ENCODE measurements around the gene ADCY2. TPM values are rescaled to one million over a fixed set of nuclear protein-coding genes. Genes with fewer than 3 reads are reported as not detected.

ADCY2 gene
- total and polyA plus RNA-seq, 9 of the 15 experiments (the other 6 are each of a cell fraction or from before 2014, with no cell fraction given) = 0.01 to 0.15 (median 0.03) TPM; not detected in 5

- TF ChIP-seq KDM1A (IDR thresholded peaks at IDR 0.05) (no peak), GTF2A2 (tag; IDR thresholded peaks at IDR 0.05) (no peak), BCLAF1 (IDR thresholded peaks at IDR 0.05; ENCODE audit: borderline replicate concordance in 1 of 2, control insufficient read depth in 1 of 2, low read depth in 2 of 2, low read length in 1 of 2) (no peak), NR3C1 (CRISPR knock-in tag; IDR thresholded peaks at IDR 0.05) (no peak), ZNF583 (CRISPR knock-in tag; IDR thresholded peaks at IDR 0.05) (no peak), FOXK1 (CRISPR knock-in tag; IDR thresholded peaks at IDR 0.05; ENCODE audit: borderline replicate concordance) (no peak), ZKSCAN1 (IDR thresholded peaks at IDR 0.05; ENCODE audit: low read depth, low read length) (no peak)
Observed at GRCh38 chr5:7500256-7500655, 104.3 kb downstream of the ADCY2 start (continued).

DNA sequence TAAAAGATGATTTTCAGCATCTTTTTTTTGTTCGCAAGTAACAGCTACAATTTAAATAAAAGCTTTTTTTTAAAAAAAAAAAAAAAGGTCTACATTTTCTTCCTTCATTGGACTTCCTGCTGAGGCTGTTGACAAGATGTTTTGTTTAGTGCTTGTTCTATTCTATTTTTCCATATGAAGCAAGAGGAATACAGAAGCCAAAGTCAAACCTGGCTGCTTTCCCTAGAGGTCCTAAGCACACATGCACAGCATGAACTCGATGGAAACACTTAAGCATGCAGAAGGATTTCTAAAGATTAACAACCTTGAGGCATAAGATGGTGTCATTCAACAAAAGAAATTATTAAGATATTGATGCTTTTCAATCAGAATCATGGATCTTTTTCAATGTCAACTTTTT is 105.1 kb downstream of the ADCY2 start:
- H3K36me3 ChIP-seq (ENCODE audit: control insufficient read depth, insufficient read depth, low read length) = no peaks in the 10 kb centered on the region
- no peak overlapping the region for H2AFZ ChIP-seq (ENCODE audit: low read depth, low read length)
- H3K4me3 ChIP-seq = no peak overlapping the region
- H3K27me3 ChIP-seq (ENCODE audit: control insufficient read depth in 2 of 2, insufficient read depth in 2 of 2, low read length in 2 of 2) = no peaks in the 10 kb centered on the region
- H4K20me1 ChIP-seq (replicated peaks; ENCODE audit: control insufficient read depth, insufficient read depth, low read length) = no peaks in the 10 kb centered on the region
- no peaks in the 10 kb centered on the region for H3K79me2 ChIP-seq (ENCODE audit: control insufficient read depth, insufficient read depth, low read length)
- H3K27ac ChIP-seq (ENCODE audit: extremely low read depth, low read depth, low read length) = no peak overlapping the region
- ATAC-seq = no peak
- no peak overlapping the region for H3K9ac ChIP-seq (ENCODE audit: insufficient read depth in 1 of 2, low read depth in 2 of 2, low read length in 2 of 2)
- no TSS peak for BruUV-seq (replicated peaks)
- DNase-seq (ENCODE audit: extremely low read depth in 1 of 4, low spot score in 3 of 4) = no peak
- CTCF ChIA-PET (ENCODE audit: low intra/inter-chr PET ratio) = no interaction called here
- H3K4me1 ChIP-seq (replicated peaks in 1 of 2; ENCODE audit: control insufficient read depth in 2 of 2, insufficient read depth in 2 of 2, low read length in 2 of 2) = no peaks in the 10 kb centered on the region
- 0% methylated on average over 2 of the region's 2 CpGs for WGBS (ENCODE audit: insufficient coverage, low coverage, missing lambda C conversion rate)
- POLR2A ChIA-PET = interaction anchor here (0.7 kb wide), 1 partner anchor 166 kb away, joined by 3 read pairs; no protein-coding TSS in a partner anchor
- H3K9me1 ChIP-seq (ENCODE audit: control insufficient read depth, insufficient read depth, low read length) = no peaks in the 10 kb centered on the region
- FAIRE-seq = no peak
- no peak overlapping the region for H3K4me2 ChIP-seq (ENCODE audit: insufficient read depth, low read length)
- H3K9me3 ChIP-seq (replicated peaks; ENCODE audit: control insufficient read depth, insufficient read depth, low read depth, low read length) = no peaks in the 10 kb centered on the region
- intact Hi-C loops (cut with micrococcal nuclease) (no loop called here), in situ Hi-C loops (cut with MboI) (no loop called here)
- no peak for TF ChIP-seq FOXA3 (CRISPR knock-in tag; conservative IDR thresholded peaks at IDR 0.05 in 1 of 2, IDR thresholded peaks at IDR 0.05 in 1 of 2)
- TF ChIP-seq PHTF2 (CRISPR knock-in tag; IDR thresholded peaks at IDR 0.05) = no peak
- TF ChIP-seq NFIC (IDR thresholded peaks at IDR 0.05) = no peak
- TF ChIP-seq, protein P1, sequence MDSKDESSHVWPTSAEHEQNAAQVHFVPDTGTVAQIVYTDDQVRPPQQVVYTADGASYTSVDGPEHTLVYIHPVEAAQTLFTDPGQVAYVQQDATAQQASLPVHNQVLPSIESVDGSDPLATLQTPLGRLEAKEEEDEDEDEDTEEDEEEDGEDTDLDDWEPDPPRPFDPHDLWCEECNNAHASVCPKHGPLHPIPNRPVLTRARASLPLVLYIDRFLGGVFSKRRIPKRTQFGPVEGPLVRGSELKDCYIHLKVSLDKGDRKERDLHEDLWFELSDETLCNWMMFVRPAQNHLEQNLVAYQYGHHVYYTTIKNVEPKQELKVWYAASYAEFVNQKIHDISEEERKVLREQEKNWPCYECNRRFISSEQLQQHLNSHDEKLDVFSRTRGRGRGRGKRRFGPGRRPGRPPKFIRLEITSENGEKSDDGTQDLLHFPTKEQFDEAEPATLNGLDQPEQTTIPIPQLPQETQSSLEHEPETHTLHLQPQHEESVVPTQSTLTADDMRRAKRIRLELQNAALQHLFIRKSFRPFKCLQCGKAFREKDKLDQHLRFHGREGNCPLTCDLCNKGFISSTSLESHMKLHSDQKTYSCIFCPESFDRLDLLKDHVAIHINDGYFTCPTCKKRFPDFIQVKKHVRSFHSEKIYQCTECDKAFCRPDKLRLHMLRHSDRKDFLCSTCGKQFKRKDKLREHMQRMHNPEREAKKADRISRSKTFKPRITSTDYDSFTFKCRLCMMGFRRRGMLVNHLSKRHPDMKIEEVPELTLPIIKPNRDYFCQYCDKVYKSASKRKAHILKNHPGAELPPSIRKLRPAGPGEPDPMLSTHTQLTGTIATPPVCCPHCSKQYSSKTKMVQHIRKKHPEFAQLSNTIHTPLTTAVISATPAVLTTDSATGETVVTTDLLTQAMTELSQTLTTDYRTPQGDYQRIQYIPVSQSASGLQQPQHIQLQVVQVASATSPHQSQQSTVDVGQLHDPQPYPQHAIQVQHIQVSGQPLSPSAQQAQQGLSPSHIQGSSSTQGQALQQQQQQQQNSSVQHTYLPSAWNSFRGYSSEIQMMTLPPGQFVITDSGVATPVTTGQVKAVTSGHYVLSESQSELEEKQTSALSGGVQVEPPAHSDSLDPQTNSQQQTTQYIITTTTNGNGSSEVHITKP (IDR thresholded peaks at IDR 0.05; ENCODE audit: partially characterized antibody) = no peak
- TF ChIP-seq ZKSCAN3 (CRISPR knock-in tag; IDR thresholded peaks at IDR 0.05) = no peak
- no peak for TF ChIP-seq RAD21 (CRISPR knock-in tag; conservative IDR thresholded peaks at IDR 0.05 in 1 of 2, IDR thresholded peaks at IDR 0.05 in 1 of 2)
- no peak for TF ChIP-seq ZNF785 (CRISPR knock-in tag; IDR thresholded peaks at IDR 0.05)
- no peak for TF ChIP-seq HIVEP1 (CRISPR knock-in tag; IDR thresholded peaks at IDR 0.05)

Measured in K562 (cell line).